GM18909 (cell line): ENCODE data around the gene OPN1LW.
"Not testable (repeated sequence)": the region's sequence is repeated elsewhere in the genome, so short reads cannot be mapped to it uniquely, and the experiment has no call there.

ENCODE experiments used
- ATAC-seq: cut with Tn5 transposase; IDR thresholded peaks from one replicate; pipeline ENCODE4 v1.9.1; 2021; ENCODE audit warnings: mild to moderate bottlenecking; ENCODE audit not compliant: unreplicated experiment, poor library complexity

OPN1LW gene

DNA sequence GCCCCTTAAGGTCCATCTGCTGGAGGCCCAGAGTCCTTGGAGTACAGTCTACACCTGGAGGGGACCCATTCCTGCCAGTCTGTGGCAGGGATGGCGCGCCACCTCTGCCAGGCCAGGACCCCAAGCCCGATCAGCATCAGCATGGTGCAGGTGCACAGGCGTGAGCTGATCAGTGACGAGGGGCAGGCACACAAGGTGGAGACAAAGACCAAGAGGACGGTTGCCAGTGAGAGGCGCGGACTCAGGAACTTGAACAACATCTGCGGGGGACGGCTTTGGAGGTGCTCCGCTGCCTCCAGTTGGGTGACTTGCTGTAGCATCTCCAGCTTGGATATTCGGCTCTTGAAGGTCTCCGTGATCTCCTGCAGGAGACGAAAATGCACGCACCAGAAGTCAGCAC is 52.4 kb downstream of the OPN1LW start:
- not testable (repeated sequence) for ATAC-seq
